D341Med (cell line): ENCODE data around the gene PHOSPHO1.

Experiments used
- DNase-seq: peaks from one replicate; pipeline ENCODE4 v3.0.0; 2012; ENCODE audit warnings: low spot score

The PHOSPHO1 gene

GRCh38 chr17:49218941-49219913 lies 11.4 kb downstream of the PHOSPHO1 start:
- DNase-seq = peak; percentile 75

- no peak for DNase-seq
Measured at GRCh38 chr17:49217651-49218413, 12.8 kb downstream of the PHOSPHO1 start.

GRCh38 chr17:49216953-49217650 lies 13.5 kb downstream of the PHOSPHO1 start:
- no peak for DNase-seq

GRCh38 chr17:49216482-49216881 lies 14.1 kb downstream of the PHOSPHO1 start:
- no peak for DNase-seq

GRCh38 chr17:49214676-49215360 lies 15.8 kb downstream of the PHOSPHO1 start:
- DNase-seq = no peak

GRCh38 chr17:49213847-49214246 lies 16.7 kb downstream of the PHOSPHO1 start:
- DNase-seq = no peak

- DNase-seq = no peak
Measured at GRCh38 chr17:49213399-49213798, 17.2 kb downstream of the PHOSPHO1 start.

GRCh38 chr17:49210158-49211029 lies 20.2 kb downstream of the PHOSPHO1 start, which contains the start of the genes ABI3 and GNGT2:
Gene ABI3 (plus strand): TSS chr17:49210707. CDS start chr17:49210725, 18 bp downstream.
Gene GNGT2 (minus strand): TSS chr17:49210574. CDS start chr17:49207422, 3,152 bp downstream.
- DNase-seq = peak; percentile 38

GRCh38 chr17:49209061-49209571 lies 21.5 kb downstream of the PHOSPHO1 start:
- peak; percentile 66 for DNase-seq

GRCh38 chr17:49204516-49204915 lies 26.1 kb downstream of the PHOSPHO1 start:
- DNase-seq = peak; percentile 19

- no peak for DNase-seq
Measured at GRCh38 chr17:49203796-49204195, 26.8 kb downstream of the PHOSPHO1 start.

GRCh38 chr17:49201481-49201927 lies 29.1 kb downstream of the PHOSPHO1 start:
- peak; percentile 32 for DNase-seq

- DNase-seq = peak; percentile 81
Measured at GRCh38 chr17:49200423-49201083, 30.0 kb downstream of the PHOSPHO1 start.

- DNase-seq = no peak
Measured at GRCh38 chr17:49198211-49198610, 32.4 kb downstream of the PHOSPHO1 start.

- no peak for DNase-seq
Measured at GRCh38 chr17:49197346-49197998, 33.1 kb downstream of the PHOSPHO1 start.

GRCh38 chr17:49196520-49196919 lies 34.1 kb downstream of the PHOSPHO1 start:
- DNase-seq = no peak

GRCh38 chr17:49195751-49196150 lies 34.8 kb downstream of the PHOSPHO1 start:
- DNase-seq = no peak

- no peak for DNase-seq
Measured at GRCh38 chr17:49194297-49194607, 36.3 kb downstream of the PHOSPHO1 start.
